Skeletal muscle cell (primary cell): ENCODE data around the gene XRCC6.
"Not testable (repeated sequence)": the region's sequence is repeated elsewhere in the genome, so short reads cannot be mapped to it uniquely, and the experiment has no call there.

Experiments used
- DNase-seq: peaks from one replicate; pipeline ENCODE4 v3.0.0-alpha.2; 2010; ENCODE audit warnings: low read depth
- H3K4me3 ChIP-seq: 2 replicates; pipeline ENCODE4 v1.5.1; 2011; ENCODE audit warnings: low read depth, mild to moderate bottlenecking, control low read depth, low read length, moderate library complexity

The XRCC6 gene

DNA sequence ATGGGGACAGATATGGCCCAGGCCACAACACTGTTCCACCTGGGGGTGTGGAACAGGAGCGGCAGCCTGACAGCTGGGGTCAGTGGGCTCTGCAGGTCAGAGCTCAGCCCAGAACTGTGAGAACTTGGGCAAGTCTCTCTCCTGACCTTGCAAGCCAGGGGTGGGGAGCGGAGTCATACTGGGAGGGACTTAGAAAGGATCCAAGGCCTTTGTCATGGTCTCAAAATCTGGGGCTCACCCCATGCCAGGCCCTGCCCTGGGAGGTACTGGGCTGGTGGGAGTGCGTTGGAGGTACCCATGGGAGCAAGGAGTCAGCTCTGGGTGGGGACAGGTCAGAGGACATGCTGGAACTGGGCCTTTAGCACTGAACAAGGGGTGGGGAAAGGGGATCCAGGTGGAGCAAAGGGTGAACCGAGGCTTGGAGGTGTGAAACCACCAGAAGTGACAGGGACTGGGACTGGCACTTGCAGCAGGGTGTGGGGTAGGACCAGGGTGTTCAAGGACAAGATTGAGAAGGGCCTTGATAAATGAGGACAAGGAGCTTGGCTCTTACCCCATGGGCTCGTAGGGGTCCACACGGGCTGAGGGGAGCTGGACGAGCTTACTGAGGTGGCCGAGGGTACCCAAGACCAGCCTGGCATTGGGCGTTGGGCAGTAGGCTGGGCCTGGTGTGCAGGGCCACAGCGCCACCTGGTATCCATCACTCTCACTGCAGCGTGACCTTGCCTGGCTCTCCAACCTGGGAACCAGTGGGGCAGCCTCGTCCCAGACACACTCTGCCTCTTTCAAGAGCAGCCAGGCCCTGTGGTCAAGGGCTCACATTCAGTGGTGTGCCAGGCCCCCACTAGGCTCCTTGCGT, 24.1 kb upstream of the XRCC6 start:
- no peak for DNase-seq
- no peak overlapping the region for H3K4me3 ChIP-seq

DNA sequence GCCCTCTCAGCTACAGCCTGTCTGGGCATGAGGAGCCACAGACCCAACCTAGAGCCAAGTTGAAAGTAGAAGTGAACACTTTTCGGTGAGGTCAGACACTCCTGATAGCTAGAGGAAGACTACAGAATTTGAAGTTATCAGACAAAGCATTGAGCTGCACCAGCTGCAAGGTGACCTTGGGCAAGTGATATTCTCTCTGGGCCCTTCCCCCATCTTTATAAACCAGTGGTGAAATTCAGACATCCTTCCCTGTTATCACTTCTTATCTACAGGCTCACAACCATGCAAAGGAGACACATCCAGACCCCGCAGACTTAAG, 23.5 kb upstream of the XRCC6 start:
- no peak for DNase-seq
- H3K4me3 ChIP-seq = no peak overlapping the region

DNA sequence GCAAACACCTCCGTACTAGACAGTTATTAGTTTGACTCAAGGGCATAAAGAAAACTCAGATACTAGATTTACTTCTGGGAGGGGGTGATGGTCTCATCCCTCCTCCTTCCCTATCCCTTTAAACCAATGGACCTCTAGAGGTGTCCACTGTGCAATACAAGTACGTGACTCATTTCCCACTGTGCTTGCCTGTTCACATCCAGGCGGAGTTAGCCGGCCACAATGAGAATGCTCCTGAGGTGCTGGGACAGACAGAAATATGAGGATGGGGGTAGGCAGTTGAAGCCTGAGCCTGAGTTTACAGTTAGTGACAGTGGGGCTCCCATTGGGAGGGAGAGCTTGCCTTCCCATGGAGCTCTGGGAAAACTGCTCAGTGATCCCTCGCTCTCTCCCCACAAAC, 23.0 kb upstream of the XRCC6 start:
- peak; percentile 60 for DNase-seq
- no peak overlapping the region for H3K4me3 ChIP-seq

DNA sequence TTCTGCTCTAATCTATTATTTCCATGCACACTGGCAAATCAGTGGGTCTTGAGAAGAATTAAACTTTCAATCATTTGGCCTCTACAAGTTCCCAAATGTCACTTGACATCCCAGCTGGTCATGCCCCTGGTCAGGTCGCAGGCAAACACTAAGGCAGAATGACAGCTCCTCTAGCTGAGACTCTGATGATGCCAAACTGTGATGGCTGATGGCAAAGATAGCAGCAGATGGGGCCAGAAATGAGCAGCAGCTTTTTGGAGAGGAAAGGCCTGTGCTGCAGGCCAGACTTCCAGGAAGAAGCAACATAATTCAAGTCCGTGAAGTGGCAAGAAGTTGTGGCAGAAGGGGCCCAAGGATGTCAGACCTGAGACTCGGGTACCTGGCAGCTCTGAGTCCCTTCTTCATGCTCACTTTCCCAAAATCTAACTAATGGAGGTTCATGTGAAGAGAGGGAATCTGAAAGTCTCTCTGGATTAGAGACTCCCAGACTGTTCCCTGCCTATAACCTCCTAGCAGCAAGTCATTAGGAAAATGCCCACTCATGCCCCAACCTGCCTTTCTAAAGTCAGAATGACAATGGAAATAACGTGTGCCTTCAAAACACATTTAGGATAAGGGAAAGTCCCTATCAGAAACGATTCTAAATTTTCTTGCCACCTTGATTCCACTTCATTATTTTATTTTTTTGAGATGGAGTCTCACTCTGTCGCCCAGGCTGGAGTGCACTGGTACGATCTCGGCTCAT, 22.0 kb upstream of the XRCC6 start:
- DNase-seq = no peak

DNA sequence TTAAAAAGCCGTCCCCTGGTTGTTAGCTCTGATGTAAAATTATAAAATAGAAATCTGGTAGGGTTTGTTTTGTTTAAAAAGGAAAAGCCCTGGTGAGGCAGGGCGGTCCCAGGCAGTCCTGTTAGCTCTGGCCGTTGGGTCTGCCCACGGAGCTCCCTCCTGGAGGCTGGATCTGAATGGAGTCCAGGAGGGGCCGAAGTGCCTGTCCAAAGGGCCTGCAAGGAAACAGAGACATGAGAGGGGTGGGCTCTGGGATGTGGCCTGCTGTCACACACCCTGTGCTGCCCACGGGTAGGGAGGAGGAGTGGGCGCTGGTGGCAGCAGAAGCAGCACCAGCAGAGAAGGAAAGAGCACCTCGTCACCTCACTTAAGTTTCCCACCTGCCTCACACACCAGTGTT, 20.1 kb upstream of the XRCC6 start:
- H3K4me3 ChIP-seq = no peak overlapping the region
- DNase-seq = no peak

More for the DNA sequence above, 22.0 kb upstream of the XRCC6 start:
- no peak overlapping the region for H3K4me3 ChIP-seq

GRCh38 chr22:41603873-41604332, 17.2 kb upstream of the XRCC6 start:
- no peak overlapping the region for H3K4me3 ChIP-seq
- DNase-seq = no peak

- DNase-seq = no peak
- H3K4me3 ChIP-seq = no peak overlapping the region
These were observed 12.7 kb upstream of the XRCC6 start for GRCh38 chr22:41608386-41608785.

- no peak overlapping the region for H3K4me3 ChIP-seq
- no peak for DNase-seq
These were observed 8.3 kb upstream of the XRCC6 start for GRCh38 chr22:41612603-41613306.

DNA sequence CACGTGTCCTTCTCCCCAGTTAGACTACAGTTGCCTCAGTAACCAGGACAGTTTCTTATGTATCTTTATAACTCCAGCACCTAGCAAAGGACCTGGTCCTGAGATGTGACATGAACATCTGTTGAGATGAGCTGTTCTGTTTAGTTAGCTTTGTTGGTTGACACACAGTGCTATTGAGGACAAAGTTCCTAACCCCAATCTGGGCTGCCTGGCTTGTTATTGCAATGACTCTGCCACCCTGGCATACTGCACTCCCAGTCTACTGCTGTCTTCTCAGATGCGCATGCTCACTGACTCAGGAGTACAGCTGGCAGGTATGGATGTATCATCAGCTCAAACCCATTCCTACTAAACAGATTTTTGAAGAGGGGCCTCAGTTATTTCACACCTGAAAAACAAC, 7.6 kb upstream of the XRCC6 start:
- DNase-seq = no peak
- H3K4me3 ChIP-seq = no peak overlapping the region

DNA sequence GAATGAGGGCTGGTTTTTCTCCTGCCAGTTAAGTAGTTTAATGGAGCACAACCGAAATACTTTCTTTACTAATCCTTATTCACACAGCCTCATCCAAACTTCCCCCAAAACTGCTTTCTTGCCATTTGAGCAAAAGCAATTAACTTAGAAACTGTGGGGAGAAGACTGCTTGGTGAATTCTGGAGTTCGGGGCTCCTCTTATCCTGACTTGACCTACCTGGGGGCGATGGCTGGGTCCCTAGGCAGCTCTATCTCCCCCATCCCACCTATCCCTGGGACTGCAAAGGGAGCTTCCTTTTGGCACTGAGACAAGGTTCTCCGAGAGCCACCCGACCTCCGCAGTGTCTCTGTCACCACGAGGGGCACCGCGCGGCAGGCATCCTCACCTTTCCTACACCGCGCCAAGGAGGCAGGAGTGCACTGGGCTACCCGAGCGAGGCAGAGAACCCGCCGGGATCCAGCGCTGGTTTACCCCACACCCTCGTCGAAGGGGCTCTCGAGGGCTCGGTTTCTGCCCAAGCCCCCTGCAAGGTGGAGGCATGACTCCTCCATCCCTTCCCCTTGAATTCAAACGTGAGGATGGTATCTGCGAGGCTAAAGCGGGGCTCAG, 1.0 kb upstream of the XRCC6 start:
- H3K4me3 ChIP-seq = peak overlapping the region; percentile 97
- DNase-seq = no peak

- DNase-seq = no peak
These were observed 451 bp upstream of the XRCC6 start, which contains the start of gene DESI1 for GRCh38 chr22:41620589-41621098. Gene DESI1, minus strand, starts transcription at chr22:41621043. Its CDS starts 204 bp downstream, at chr22:41620839.

GRCh38 chr22:41621911-41622179, 750 bp downstream of the XRCC6 start:
- peak overlapping the region; percentile 97 for H3K4me3 ChIP-seq
- no peak for DNase-seq

More at GRCh38 chr22:41620589-41621098, 451 bp upstream of the XRCC6 start, which contains the start of gene DESI1:
- H3K4me3 ChIP-seq = peak within 1 kb of the TSS; percentile 97

DNA sequence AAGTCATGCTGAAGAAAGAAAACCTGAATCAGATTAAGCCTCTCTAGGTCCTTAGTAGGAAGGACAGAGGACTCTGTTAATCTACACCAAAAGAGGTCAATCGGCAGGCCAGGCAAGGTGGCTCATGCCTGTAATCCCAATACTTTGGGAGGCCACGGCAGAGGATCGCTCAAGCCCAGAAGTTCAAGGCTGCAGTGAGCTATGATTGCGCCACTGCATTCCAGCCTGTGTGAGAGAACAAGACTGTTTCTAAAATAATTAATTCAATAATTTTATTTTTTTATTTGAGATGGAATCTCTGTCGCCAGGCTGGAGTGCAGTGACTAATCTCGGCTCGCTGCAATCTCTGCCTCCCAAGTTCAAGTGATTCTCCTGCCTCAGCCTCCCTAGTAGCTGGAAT, 4.5 kb downstream of the XRCC6 start:
- H3K4me3 ChIP-seq = no peak overlapping the region
- no peak for DNase-seq

GRCh38 chr22:41631115-41631514, 10.0 kb downstream of the XRCC6 start:
- DNase-seq, H3K4me3 ChIP-seq: not testable (repeated sequence)

- not testable (repeated sequence) for H3K4me3 ChIP-seq, DNase-seq
These were observed 10.5 kb downstream of the XRCC6 start for GRCh38 chr22:41631615-41632014.

- not testable (repeated sequence) for DNase-seq, H3K4me3 ChIP-seq
These were observed 13.5 kb downstream of the XRCC6 start for GRCh38 chr22:41634610-41635009.

DNA sequence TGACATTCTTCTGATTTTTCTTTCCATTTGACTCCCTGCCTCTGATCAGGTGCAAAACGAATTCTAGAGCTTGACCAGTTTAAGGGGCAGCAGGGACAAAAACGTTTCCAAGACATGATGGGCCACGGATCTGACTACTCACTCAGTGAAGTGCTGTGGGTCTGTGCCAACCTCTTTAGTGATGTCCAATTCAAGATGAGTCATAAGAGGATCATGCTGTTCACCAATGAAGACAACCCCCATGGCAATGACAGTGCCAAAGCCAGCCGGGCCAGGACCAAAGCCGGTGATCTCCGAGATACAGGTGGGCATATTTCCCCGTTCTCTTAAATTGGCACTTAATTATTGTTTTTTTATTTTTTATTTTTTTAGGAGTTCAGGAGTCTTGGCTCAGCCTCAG, 15.4 kb downstream of the XRCC6 start:
- H3K4me3 ChIP-seq = no peak overlapping the region
- DNase-seq = no peak

- not testable (repeated sequence) for H3K4me3 ChIP-seq, DNase-seq
These were observed 16.5 kb downstream of the XRCC6 start for GRCh38 chr22:41637623-41638022.

DNA sequence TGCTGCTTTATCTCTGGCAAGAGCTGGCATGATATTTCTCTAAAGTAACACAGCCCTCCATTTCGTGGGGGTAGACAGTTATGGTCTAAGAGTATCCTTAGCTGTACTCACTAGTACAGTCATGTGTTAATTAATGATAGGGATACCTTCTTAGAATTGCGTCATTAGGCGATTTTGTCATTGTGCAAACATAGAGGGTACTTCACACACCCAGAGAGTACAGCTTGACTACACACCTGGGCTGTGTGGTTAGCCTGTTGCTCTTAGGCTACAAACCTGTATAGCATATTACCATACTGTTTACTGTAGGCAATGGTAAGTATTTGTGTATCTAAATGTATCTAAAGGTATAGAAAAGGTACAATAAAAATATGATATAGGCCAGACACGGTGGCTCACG, 17.0 kb downstream of the XRCC6 start:
- no peak for DNase-seq
- H3K4me3 ChIP-seq = no peak overlapping the region

DNA sequence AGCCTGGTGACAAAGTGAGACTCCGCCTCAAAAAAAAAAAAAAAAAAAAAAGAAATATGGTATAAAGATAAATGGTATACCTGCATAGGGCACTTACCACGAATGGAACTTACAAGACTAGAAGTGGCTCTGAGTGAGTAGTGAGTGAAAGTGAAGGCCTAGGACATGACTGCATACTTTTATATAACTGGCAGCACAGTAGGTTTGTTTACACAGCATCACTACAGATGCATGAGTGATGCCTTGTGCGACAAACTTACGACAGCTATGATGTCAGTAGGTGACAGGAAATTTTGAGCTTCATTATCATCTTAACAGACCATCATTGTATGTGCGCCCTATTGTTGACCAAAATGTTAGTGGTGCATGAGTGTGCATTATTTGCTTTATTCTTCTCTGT, 17.7 kb downstream of the XRCC6 start:
- H3K4me3 ChIP-seq = no peak overlapping the region
- DNase-seq = no peak
